ENCODE data around the gene HOXD12. TPM values are rescaled to one million over a fixed set of nuclear protein-coding genes. Genes with fewer than 3 reads are reported as not detected.

HOXD12 gene
- polyA plus RNA-seq, 1 donor (not counting 4 experiments of a cell fraction or from before 2014, with no cell fraction given) = not detected

GRCh38 chr2:176130147-176130956 is 30.8 kb downstream of the HOXD12 start:
- no peaks in the 10 kb centered on the region for H3K36me3 ChIP-seq (ENCODE audit: control insufficient read depth in 2 of 2, extremely low read depth in 1 of 2, insufficient read depth in 2 of 2, low read length in 2 of 2)
- H3K27me3 ChIP-seq (ENCODE audit: control insufficient read depth, extremely low read depth, insufficient read depth, low read length) = peaks cover 93% of the 10 kb centered on the region
- H3K9me1 ChIP-seq (ENCODE audit: control insufficient read depth, extremely low read depth, insufficient read depth, low read length) = no peaks in the 10 kb centered on the region
- no peaks in the 10 kb centered on the region for H3K4me1 ChIP-seq (ENCODE audit: control insufficient read depth, extremely low read depth, insufficient read depth, low read length)
- H2AFZ ChIP-seq (ENCODE audit: control insufficient read depth, low read length) = no peak overlapping the region
- H3K9ac ChIP-seq (ENCODE audit: control insufficient read depth, extremely low read depth, insufficient read depth, low read length) = no peak overlapping the region
- dilution Hi-C loops (cut with MboI; ENCODE audit: extremely low pct_ligation_motif_present, low sequenced_read_pairs) = no loop called here
- H3K4me3 ChIP-seq (ENCODE audit: control insufficient read depth in 2 of 3, extremely low read depth in 1 of 3, insufficient read depth in 2 of 3, low read depth in 1 of 3, low read length in 3 of 3) = peak overlapping the region in 2 of 3 experiments; percentile 6 to 23
- FAIRE-seq (no peak), DNase-seq (ENCODE audit: low read depth, low spot score) (no peak)
- H3K27ac ChIP-seq (ENCODE audit: control insufficient read depth, insufficient read depth, low read length) = no peak overlapping the region
- TF ChIP-seq EZH2 (IDR thresholded peaks at IDR 0.05; ENCODE audit: low read length) (peak; percentile 94), CTCF (optimal IDR thresholded peaks at IDR 0.05 in 1 of 3, IDR thresholded peaks at IDR 0.05 in 1 of 3, conservative IDR thresholded peaks at IDR 0.05 in 1 of 3; ENCODE audit: extremely low read depth in 1 of 3, insufficient read depth in 2 of 3, low read length in 3 of 3) (no peak)
- H3K9me3 ChIP-seq (ENCODE audit: control insufficient read depth, low read depth, low read length) = no peaks in the 10 kb centered on the region
- H3K79me2 ChIP-seq (ENCODE audit: control insufficient read depth, insufficient read depth, low read length) = no peaks in the 10 kb centered on the region
- H3K4me2 ChIP-seq (ENCODE audit: control insufficient read depth, extremely low read depth, insufficient read depth, low read depth, low read length) = peak overlapping the region; percentile 46
- no peaks in the 10 kb centered on the region for H4K20me1 ChIP-seq (ENCODE audit: control insufficient read depth, extremely low read depth, insufficient read depth, low read length)

DNA sequence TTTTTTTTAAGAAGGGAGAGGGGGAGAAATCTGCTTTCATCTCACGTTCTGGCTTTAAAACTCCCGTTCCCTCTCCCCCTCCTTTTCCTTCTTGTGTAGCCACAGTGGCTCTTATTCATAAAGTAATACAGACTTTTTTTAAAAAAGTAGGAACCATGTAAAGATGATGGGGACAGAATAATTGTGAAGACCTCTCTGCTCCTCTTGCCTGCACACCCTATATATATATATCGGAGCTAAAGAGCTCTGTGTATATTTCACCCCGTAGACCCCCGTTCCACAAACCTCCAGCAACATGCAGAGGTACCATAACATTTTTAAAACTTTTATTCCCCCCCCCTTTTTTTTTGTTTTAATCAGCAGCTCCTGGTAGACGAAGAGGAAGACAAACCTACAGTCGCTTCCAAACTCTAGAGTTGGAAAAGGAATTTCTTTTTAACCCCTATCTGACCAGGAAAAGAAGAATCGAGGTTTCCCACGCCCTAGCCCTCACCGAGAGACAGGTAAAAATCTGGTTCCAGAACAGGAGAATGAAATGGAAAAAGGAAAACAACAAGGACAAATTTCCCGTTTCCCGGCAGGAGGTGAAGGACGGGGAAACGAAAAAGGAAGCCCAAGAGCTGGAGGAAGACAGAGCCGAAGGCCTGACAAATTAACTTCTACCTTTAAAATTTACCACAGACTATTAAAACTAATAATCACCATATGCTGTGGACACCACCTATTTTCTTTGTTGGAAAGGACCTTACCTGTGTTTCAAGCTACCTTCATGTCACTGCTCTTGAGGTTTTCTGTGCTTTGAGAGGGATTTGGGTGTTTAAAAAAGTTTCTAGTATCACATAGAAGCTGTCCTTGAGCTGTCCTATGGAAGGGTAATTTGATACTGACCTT is 31.6 kb downstream of the HOXD12 start:
- dilution Hi-C loops (cut with MboI; ENCODE audit: extremely low pct_ligation_motif_present, low sequenced_read_pairs) = no loop called here
- no peak overlapping the region for H3K27ac ChIP-seq (ENCODE audit: control insufficient read depth, insufficient read depth, low read length)

More for the DNA sequence above, 31.6 kb downstream of the HOXD12 start:
- Histone ChIP-seq H4K20me1 (ENCODE audit: control insufficient read depth, extremely low read depth, insufficient read depth, low read length) (no peaks in the 10 kb centered on the region), H3K36me3 (ENCODE audit: control insufficient read depth in 2 of 2, extremely low read depth in 1 of 2, insufficient read depth in 2 of 2, low read length in 2 of 2) (no peaks in the 10 kb centered on the region), H2AFZ (ENCODE audit: control insufficient read depth, low read length) (no peak overlapping the region), H3K4me2 (ENCODE audit: control insufficient read depth, extremely low read depth, insufficient read depth, low read depth, low read length) (no peak overlapping the region), H3K9me1 (ENCODE audit: control insufficient read depth, extremely low read depth, insufficient read depth, low read length) (no peaks in the 10 kb centered on the region), H3K9ac (ENCODE audit: control insufficient read depth, extremely low read depth, insufficient read depth, low read length) (no peak overlapping the region), H3K4me1 (ENCODE audit: control insufficient read depth, extremely low read depth, insufficient read depth, low read length) (no peaks in the 10 kb centered on the region), H3K27me3 (ENCODE audit: control insufficient read depth, extremely low read depth, insufficient read depth, low read length) (peaks cover 93% of the 10 kb centered on the region), H3K79me2 (ENCODE audit: control insufficient read depth, insufficient read depth, low read length) (no peaks in the 10 kb centered on the region), H3K4me3 (ENCODE audit: control insufficient read depth in 2 of 3, extremely low read depth in 1 of 3, insufficient read depth in 2 of 3, low read depth in 1 of 3, low read length in 3 of 3) (no peak overlapping the region), H3K9me3 (ENCODE audit: control insufficient read depth, low read depth, low read length) (no peaks in the 10 kb centered on the region)
- no peak for FAIRE-seq
- no peak for DNase-seq (ENCODE audit: low read depth, low spot score)
- no peak for TF ChIP-seq CTCF (optimal IDR thresholded peaks at IDR 0.05 in 1 of 3, IDR thresholded peaks at IDR 0.05 in 1 of 3, conservative IDR thresholded peaks at IDR 0.05 in 1 of 3; ENCODE audit: extremely low read depth in 1 of 3, insufficient read depth in 2 of 3, low read length in 3 of 3)
- no peak for TF ChIP-seq EZH2 (IDR thresholded peaks at IDR 0.05; ENCODE audit: low read length)

Measured in keratinocyte (primary cell).